Testis (tissue), 5 donors: ENCODE results near the gene B3GLCT. TPM values are rescaled to one million over a fixed set of nuclear protein-coding genes. Genes with fewer than 3 reads are reported as not detected.
A peak's percentile ranks its signal among the peaks of the same experiment; 100 is the strongest.

Source experiments
- DNase-seq: peaks from one replicate; pipeline ENCODE4 v3.0.0-alpha.2; 2019
- H3K27ac ChIP-seq, 2 donors: fragments of 200-600 bp; sonication (generic); one replicate each; pipeline ENCODE4 v1.5.1; 2019
- H3K27me3 ChIP-seq: fragments of 200-600 bp; sonication (generic); one replicate; pipeline ENCODE4 v1.5.1; 2019
- H3K36me3 ChIP-seq: fragments of 200-600 bp; sonication (generic); one replicate; pipeline ENCODE4 v1.5.1; 2017; ENCODE audit warnings: low read depth; ENCODE audit errors: missing control alignments
- H3K4me1 ChIP-seq: fragments of 200-600 bp; sonication (generic); one replicate; pipeline ENCODE4 v1.5.1; 2019
- H3K4me3 ChIP-seq, 2 donors: fragments of 200-600 bp; sonication (generic); one replicate each; pipeline ENCODE4 v1.5.1; 2017 to 2019
- H3K9me3 ChIP-seq: fragments of 200-600 bp; sonication (generic); one replicate; pipeline ENCODE4 v1.5.1; 2017
- CTCF ChIP-seq, 3 experiments: fragments of 450-650 bp in 2 of 3; fragments of 200-600 bp in 1 of 3; sonication (generic) in 1 of 3; IDR thresholded peaks; one replicate each; pipeline ENCODE4 v1.5.1; 2016 to 2019; ENCODE audit warnings: antibody characterized with exemption in 3 of 3, mild to moderate bottlenecking in 2 of 3, moderate library complexity in 1 of 3
- POLR2A ChIP-seq: fragments of 450-650 bp; IDR thresholded peaks from one replicate; pipeline ENCODE4 v1.6.1; 2017; ENCODE audit warnings: antibody characterized with exemption, mild to moderate bottlenecking, moderate library complexity
- WGBS, 2 donors: methylation state at CpG; one replicate each; pipeline ENCODE4 v1.1.5; 2018; 5-methylcytosine and 5-hydroxymethylcytosine counted together
- intact Hi-C: fragments of 100-400 bp; cut with DNase I; formaldehyde crosslinking; loops from one replicate; pipeline ENCODE4 v1.15.1; 2023; ENCODE audit warnings: low total_unique reads
- long read RNA-seq, 2 donors: transcript quantifications; one replicate each; lab custom pipeline, GENCODE V29; 2026
- polyA plus RNA-seq: library from polyadenylated mRNA; stranded (reverse); fragments of 350-450 nt; fragmentation: Illumina TruSeq; extraction: RNeasy Lipid Tissue Mini Kit (QIAGEN cat#74804); gene quantifications from one replicate; pipeline ENCODE4 v1.2.3, GENCODE V29; 2014; ENCODE audit warnings: low read depth, low replicate concordance; ENCODE audit not compliant: insufficient read depth
- total RNA-seq, 2 donors: library from RNA; depleted of rRNA; stranded (reverse); fragments of >200 nt; gene quantifications; one replicate each; pipeline ENCODE4 v1.2.3, GENCODE V29; 2016

B3GLCT gene
- total RNA-seq: 10 to 100 TPM; 12.9 to 14.7 TPM
- polyA plus RNA-seq: 6.1 TPM
- long read RNA-seq, donor 1, full-length matches to known transcripts: 5 of 5 reads
- long read RNA-seq, donor 1, partial matches to known transcripts: 0 of 5 reads
- long read RNA-seq, donor 1, other reads (novel, unspliced or antisense): 0 of 5 reads
- long read RNA-seq, donor 2, full-length matches to known transcripts: 1 of 1 reads
- long read RNA-seq, donor 2, partial matches to known transcripts: 0 of 1 reads
- long read RNA-seq, donor 2, other reads (novel, unspliced or antisense): 0 of 1 reads

GRCh38 chr13:31199849-31200636 is at the start of gene B3GLCT:
Gene B3GLCT (plus strand): TSS chr13:31199975. CDS start chr13:31200085, 110 bp downstream.
- peak; percentile 89 to 93 (median 91) for TF ChIP-seq CTCF (IDR thresholded peaks at IDR 0.05)
- no peak for TF ChIP-seq POLR2A
- peak; percentile 81 for DNase-seq
- H3K4me3 ChIP-seq: peak within 1 kb of the TSS; percentile 73 to 88
- no peaks in the 10 kb centered on the region for H3K9me3 ChIP-seq
- intact Hi-C loops: no loop called here
- WGBS, 2 donors: 0% methylated on average over 1 to 63 of the region's 126 CpGs
- H3K27me3 ChIP-seq: no peaks in the 10 kb centered on the region
- peak within 1 kb of the TSS; percentile 90 to 96 for H3K27ac ChIP-seq
- H3K36me3 ChIP-seq: no peaks in the 10 kb centered on the region
- H3K4me1 ChIP-seq: peaks cover 14% of the 10 kb centered on the region

GRCh38 chr13:31150315-31150985 is 49.3 kb upstream of the B3GLCT start:
- no peak for TF ChIP-seq CTCF (IDR thresholded peaks at IDR 0.05)
- no peak for TF ChIP-seq POLR2A
- no peaks in the 10 kb centered on the region for H3K27me3 ChIP-seq
- H3K9me3 ChIP-seq: no peaks in the 10 kb centered on the region
- no peak overlapping the region for H3K4me3 ChIP-seq
- intact Hi-C loops: no loop called here
- WGBS, 2 donors: 90 to 96% methylated on average over 4 of the region's 4 CpGs
- no peak overlapping the region for H3K27ac ChIP-seq
- no peaks in the 10 kb centered on the region for H3K36me3 ChIP-seq
- no peaks in the 10 kb centered on the region for H3K4me1 ChIP-seq
- DNase-seq: no peak

- no peaks in the 10 kb centered on the region for H3K27me3 ChIP-seq
- H3K4me1 ChIP-seq: no peaks in the 10 kb centered on the region
- H3K36me3 ChIP-seq: no peaks in the 10 kb centered on the region
- intact Hi-C loops: no loop called here
- no peak overlapping the region for H3K4me3 ChIP-seq
- TF ChIP-seq CTCF (IDR thresholded peaks at IDR 0.05) (no peak), POLR2A (no peak)
- H3K27ac ChIP-seq: no peak overlapping the region
- WGBS, 2 donors: 95 to 96% methylated on average over 3 of the region's 3 CpGs
- no peaks in the 10 kb centered on the region for H3K9me3 ChIP-seq
- no peak for DNase-seq
Observed at GRCh38 chr13:31151837-31152236, 47.9 kb upstream of the B3GLCT start.

GRCh38 chr13:31154939-31155338 is 44.8 kb upstream of the B3GLCT start:
- H3K36me3 ChIP-seq: no peaks in the 10 kb centered on the region
- H3K9me3 ChIP-seq: no peaks in the 10 kb centered on the region
- no peak for TF ChIP-seq POLR2A
- no peak for TF ChIP-seq CTCF (IDR thresholded peaks at IDR 0.05)
- H3K4me3 ChIP-seq: no peak overlapping the region
- H3K4me1 ChIP-seq: peaks cover 6% of the 10 kb centered on the region
- H3K27ac ChIP-seq: no peak overlapping the region
- no peak for DNase-seq
- 90 to 92% methylated on average over 2 of the region's 2 CpGs for WGBS, 2 donors
- intact Hi-C loops: no loop called here
- H3K27me3 ChIP-seq: no peaks in the 10 kb centered on the region
